ENCODE measurements around the gene PPP1R18.
"Not testable (repeated sequence)": the region's sequence is repeated elsewhere in the genome, so short reads cannot be mapped to it uniquely, and the experiment has no call there.

The PPP1R18 gene

DNA sequence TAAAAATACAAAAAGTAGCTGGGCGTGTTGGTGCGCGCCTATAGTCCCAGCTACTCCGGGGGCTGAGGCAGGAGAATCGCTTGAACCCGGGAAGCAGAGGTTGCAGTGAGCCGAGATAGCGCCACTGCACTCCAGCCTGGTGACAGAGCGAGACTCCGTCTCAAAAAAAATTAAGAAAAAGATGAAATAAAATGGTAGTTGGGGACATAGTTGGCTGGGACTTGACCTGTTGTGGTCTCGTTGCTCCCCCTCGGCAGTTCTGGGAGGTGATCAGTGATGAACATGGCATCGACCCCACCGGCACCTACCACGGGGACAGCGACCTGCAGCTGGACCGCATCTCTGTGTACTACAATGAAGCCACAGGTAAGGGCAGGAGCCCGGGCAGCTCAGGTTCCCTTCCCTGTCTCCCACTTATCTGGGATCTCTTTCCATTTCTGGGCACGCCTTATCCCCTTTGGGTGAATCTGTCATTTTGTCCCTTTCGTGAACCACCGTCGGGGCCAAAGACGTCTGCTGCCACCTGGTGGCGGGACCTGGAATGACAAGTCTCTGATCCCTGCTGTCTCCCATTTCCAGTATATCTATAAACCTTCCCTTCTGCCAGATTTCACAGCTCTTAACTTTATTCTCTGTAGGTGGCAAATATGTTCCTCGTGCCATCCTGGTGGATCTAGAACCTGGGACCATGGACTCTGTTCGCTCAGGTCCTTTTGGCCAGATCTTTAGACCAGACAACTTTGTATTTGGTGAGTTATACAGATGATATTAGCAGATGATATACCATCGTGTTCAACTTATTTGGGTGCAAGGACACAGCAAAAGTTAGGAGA, 36.1 kb upstream of the PPP1R18 start:
- Histone ChIP-seq H2AFZ (ENCODE audit: low read depth, low read length, severe bottlenecking) (no peak overlapping the region), H3K9me2 (replicated peaks; ENCODE audit: insufficient read depth, low read length) (no peaks in the 10 kb centered on the region), H3K9me3 (ENCODE audit: insufficient read depth, low read length) (no peaks in the 10 kb centered on the region), H3K27me3 (ENCODE audit: low read length) (no peaks in the 10 kb centered on the region), H3K79me2 (ENCODE audit: insufficient read depth, low read length) (peaks cover 53% of the 10 kb centered on the region), H3K4me2 (ENCODE audit: low read depth, low read length, poor library complexity, severe bottlenecking) (peak overlapping the region; percentile 82), H3K9ac (ENCODE audit: low read length) (peak overlapping the region; percentile 99), H3K36me3 (ENCODE audit: low read length) (peaks cover 40% of the 10 kb centered on the region), H3K27ac (ENCODE audit: low read depth, low read length) (peak overlapping the region; percentile 94), H3F3A (ENCODE audit: insufficient read depth) (peaks cover 89% of the 10 kb centered on the region), H4K20me1 (ENCODE audit: low read depth, low read length) (peaks cover 15% of the 10 kb centered on the region), H3K4me3 (ENCODE audit: insufficient read depth, low read length, poor library complexity, severe bottlenecking) (peak overlapping the region; percentile 75)
- TF ChIP-seq EZH2phosphoT487 (conservative IDR thresholded peaks at IDR 0.05; ENCODE audit: low read length), result no peak
- TF ChIP-seq, protein P1, sequence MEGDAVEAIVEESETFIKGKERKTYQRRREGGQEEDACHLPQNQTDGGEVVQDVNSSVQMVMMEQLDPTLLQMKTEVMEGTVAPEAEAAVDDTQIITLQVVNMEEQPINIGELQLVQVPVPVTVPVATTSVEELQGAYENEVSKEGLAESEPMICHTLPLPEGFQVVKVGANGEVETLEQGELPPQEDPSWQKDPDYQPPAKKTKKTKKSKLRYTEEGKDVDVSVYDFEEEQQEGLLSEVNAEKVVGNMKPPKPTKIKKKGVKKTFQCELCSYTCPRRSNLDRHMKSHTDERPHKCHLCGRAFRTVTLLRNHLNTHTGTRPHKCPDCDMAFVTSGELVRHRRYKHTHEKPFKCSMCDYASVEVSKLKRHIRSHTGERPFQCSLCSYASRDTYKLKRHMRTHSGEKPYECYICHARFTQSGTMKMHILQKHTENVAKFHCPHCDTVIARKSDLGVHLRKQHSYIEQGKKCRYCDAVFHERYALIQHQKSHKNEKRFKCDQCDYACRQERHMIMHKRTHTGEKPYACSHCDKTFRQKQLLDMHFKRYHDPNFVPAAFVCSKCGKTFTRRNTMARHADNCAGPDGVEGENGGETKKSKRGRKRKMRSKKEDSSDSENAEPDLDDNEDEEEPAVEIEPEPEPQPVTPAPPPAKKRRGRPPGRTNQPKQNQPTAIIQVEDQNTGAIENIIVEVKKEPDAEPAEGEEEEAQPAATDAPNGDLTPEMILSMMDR (IDR thresholded peaks at IDR 0.05; ENCODE audit: insufficient read depth, low read length, poor library complexity, severe bottlenecking), result peak; percentile 100

DNA sequence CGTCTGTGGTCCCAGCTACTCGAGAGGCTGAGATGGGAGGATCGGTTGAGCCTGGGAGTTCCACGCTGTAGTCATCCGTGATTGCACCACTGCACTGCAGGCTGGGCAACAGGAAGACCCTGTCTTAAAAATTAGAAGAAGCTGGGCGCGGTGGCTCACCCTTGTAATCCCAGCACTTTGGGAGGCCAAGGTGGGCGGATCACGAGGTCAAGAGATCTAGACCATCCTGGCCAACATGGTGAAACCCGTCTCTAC, 35.5 kb upstream of the PPP1R18 start:
- H3K27me3 ChIP-seq (ENCODE audit: low read length); H2AFZ ChIP-seq (ENCODE audit: low read depth, low read length, severe bottlenecking); H3K9me2 ChIP-seq (replicated peaks; ENCODE audit: insufficient read depth, low read length); H3K9me3 ChIP-seq (ENCODE audit: insufficient read depth, low read length): not testable (repeated sequence)
- Histone ChIP-seq H4K20me1 (ENCODE audit: low read depth, low read length) (peaks cover 15% of the 10 kb centered on the region), H3K79me2 (ENCODE audit: insufficient read depth, low read length) (peaks cover 53% of the 10 kb centered on the region), H3K36me3 (ENCODE audit: low read length) (peaks cover 40% of the 10 kb centered on the region), H3K4me3 (ENCODE audit: insufficient read depth, low read length, poor library complexity, severe bottlenecking) (peak overlapping the region; percentile 75), H3K9ac (ENCODE audit: low read length) (peak overlapping the region; percentile 99), H3F3A (ENCODE audit: insufficient read depth) (peaks cover 84% of the 10 kb centered on the region), H3K27ac (ENCODE audit: low read depth, low read length) (peak overlapping the region; percentile 94), H3K4me2 (ENCODE audit: low read depth, low read length, poor library complexity, severe bottlenecking) (peak overlapping the region; percentile 82)

DNA sequence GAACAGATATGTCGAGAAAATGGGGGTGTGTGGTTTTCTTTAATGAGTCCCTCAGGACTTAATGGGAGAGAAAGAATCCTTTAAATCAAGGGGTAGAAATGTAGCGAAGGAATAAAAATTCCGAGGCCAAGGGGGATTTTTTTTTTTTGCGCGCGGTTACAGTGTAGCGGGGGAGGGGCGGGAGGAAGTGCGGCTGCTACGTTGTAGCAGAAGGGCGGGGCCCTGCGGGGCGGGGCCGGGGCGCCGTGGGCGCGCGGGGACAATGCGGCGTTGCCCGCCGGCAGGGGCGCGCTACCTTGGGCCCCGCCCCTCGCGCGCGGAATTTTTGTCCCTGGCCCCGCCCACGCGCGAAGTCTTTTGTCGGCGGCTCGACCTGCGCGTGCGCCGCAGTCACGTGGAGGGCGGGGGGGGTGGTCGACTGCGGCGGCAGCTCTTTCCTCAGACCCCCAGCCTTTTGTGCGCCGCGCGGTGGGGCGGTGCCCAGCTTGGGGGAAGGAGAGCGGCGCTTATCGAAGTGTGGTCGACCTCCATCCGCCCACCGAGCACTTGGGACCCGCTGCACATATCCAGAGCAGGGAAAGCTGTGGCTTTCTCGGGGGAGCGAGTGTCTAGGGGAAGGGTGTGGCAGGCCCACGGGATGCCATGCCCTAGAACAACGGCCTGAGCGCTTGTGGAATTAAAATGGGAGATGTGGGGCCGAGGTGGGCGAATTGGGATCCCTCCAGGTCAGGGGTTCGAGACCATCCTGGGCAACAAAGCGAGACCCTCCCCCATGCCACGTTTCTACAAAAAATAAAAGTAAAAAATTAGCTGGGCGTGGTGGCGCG, 35.0 kb upstream of the PPP1R18 start:
- TF ChIP-seq, protein P1 (IDR thresholded peaks at IDR 0.05; ENCODE audit: insufficient read depth, low read length, poor library complexity, severe bottlenecking), result peak; percentile 27
- no peak for TF ChIP-seq EZH2phosphoT487 (conservative IDR thresholded peaks at IDR 0.05; ENCODE audit: low read length)
- H2AFZ ChIP-seq (ENCODE audit: low read depth, low read length, severe bottlenecking), result no peak overlapping the region
- no peaks in the 10 kb centered on the region for H3K27me3 ChIP-seq (ENCODE audit: low read length)
- H3K9me2 ChIP-seq (replicated peaks; ENCODE audit: insufficient read depth, low read length), result no peaks in the 10 kb centered on the region
- peaks cover 15% of the 10 kb centered on the region for H4K20me1 ChIP-seq (ENCODE audit: low read depth, low read length)
- peak overlapping the region; percentile 82 for H3K4me2 ChIP-seq (ENCODE audit: low read depth, low read length, poor library complexity, severe bottlenecking)
- peaks cover 40% of the 10 kb centered on the region for H3K36me3 ChIP-seq (ENCODE audit: low read length)
- H3K9ac ChIP-seq (ENCODE audit: low read length), result peak overlapping the region; percentile 99
- peaks cover 84% of the 10 kb centered on the region for H3F3A ChIP-seq (ENCODE audit: insufficient read depth)
- H3K4me3 ChIP-seq (ENCODE audit: insufficient read depth, low read length, poor library complexity, severe bottlenecking), result peak overlapping the region; percentile 83
- H3K27ac ChIP-seq (ENCODE audit: low read depth, low read length), result peak overlapping the region; percentile 94
- H3K9me3 ChIP-seq (ENCODE audit: insufficient read depth, low read length), result no peaks in the 10 kb centered on the region
- peaks cover 53% of the 10 kb centered on the region for H3K79me2 ChIP-seq (ENCODE audit: insufficient read depth, low read length)

Measured in SU-DHL-6 (cell line).